ENCODE results near the gene MEIS2.

The MEIS2 gene

GRCh38 chr15:37098468-37099318, 1.7 kb downstream of the MEIS2 start:
- Mint-ChIP-seq H3K27ac (peak overlapping the region; percentile 53), H3K9me3 (peaks cover 7 to 9% of the 10 kb centered on the region in 2 donors), H3K4me3 (peak overlapping the region; percentile 88 to 90), H3K36me3 (peaks cover 3 to 13% of the 10 kb centered on the region in 2 donors), H3K4me1 (peaks cover 34 to 61% of the 10 kb centered on the region in 2 donors), H3K27me3 (peaks cover 80 to 88% of the 10 kb centered on the region in 2 donors)
- ATAC-seq (replicated peaks) (peak; percentile 43 to 45), DNase-seq (no peak)

- no peak for DNase-seq
- H3K9me3 Mint-ChIP-seq, result peaks cover 3 to 7% of the 10 kb centered on the region in 2 donors
- peak overlapping the region in 1 of 2 donors; percentile 85 for H3K4me3 Mint-ChIP-seq
- H3K4me1 Mint-ChIP-seq, result peaks cover 34 to 59% of the 10 kb centered on the region in 2 donors
- no peak for ATAC-seq (replicated peaks)
- peaks cover 2 to 12% of the 10 kb centered on the region in 2 donors for H3K36me3 Mint-ChIP-seq
- H3K27ac Mint-ChIP-seq, result peak overlapping the region; percentile 67
- H3K27me3 Mint-ChIP-seq, result peaks cover 88 to 94% of the 10 kb centered on the region in 2 donors
These were observed 3.0 kb downstream of the MEIS2 start for GRCh38 chr15:37097144-37097919.

GRCh38 chr15:37096558-37097143, 3.7 kb downstream of the MEIS2 start:
- H3K27ac Mint-ChIP-seq, result peak overlapping the region; percentile 67
- peaks cover 0 to 9% of the 10 kb centered on the region in 2 donors for H3K36me3 Mint-ChIP-seq
- H3K4me1 Mint-ChIP-seq, result peaks cover 31 to 52% of the 10 kb centered on the region in 2 donors
- no peak for DNase-seq
- ATAC-seq (replicated peaks), result no peak
- peaks cover 86 to 92% of the 10 kb centered on the region in 2 donors for H3K27me3 Mint-ChIP-seq
- peaks cover 0 to 4% of the 10 kb centered on the region in 2 donors for H3K9me3 Mint-ChIP-seq
- no peak overlapping the region for H3K4me3 Mint-ChIP-seq

DNA sequence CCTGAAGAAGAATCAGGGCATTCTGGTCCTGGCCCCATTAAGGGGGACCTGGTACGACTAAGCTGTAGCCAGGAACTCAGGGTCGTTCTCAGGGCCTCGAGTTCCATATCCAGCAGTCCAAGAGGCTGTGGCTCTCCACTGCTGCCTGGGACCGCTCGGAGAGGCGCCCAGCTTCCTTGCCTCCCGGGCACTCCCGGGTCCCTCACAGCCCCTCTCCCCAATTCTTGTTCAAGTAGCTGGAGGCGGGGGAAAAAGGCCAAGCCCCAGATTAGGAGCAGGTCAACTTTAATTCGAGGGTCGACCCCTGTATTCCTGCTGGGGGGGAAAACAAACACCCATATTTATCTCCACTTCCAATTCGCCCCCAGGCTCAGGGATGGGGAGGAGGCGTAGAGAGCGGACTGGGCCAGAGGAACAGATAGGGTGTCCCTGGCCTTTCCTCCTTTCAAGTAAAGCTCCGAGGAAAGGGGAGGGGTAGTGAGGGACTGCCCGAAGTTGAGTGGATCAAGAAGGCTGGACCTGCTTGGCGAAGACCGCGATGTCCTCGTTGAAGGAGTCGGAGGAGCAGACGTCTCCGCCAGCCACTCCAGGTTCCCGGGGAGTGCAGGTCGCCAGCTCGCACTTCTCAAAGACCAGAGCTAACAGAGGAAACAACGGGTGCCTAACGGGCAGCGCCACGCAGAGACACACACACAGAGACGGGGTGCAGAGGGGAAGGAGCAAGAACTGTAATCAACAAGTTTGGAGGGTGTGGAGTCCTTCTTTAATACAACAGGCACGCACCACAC, 4.4 kb downstream of the MEIS2 start:
- peaks cover 0 to 5% of the 10 kb centered on the region in 2 donors for H3K36me3 Mint-ChIP-seq
- no peak overlapping the region for H3K4me3 Mint-ChIP-seq
- no peak overlapping the region for H3K27ac Mint-ChIP-seq
- ATAC-seq (replicated peaks) (no peak), DNase-seq (no peak)
- peaks cover 82 to 88% of the 10 kb centered on the region in 2 donors for H3K27me3 Mint-ChIP-seq
- H3K4me1 Mint-ChIP-seq, result peaks cover 25 to 45% of the 10 kb centered on the region in 2 donors
- H3K9me3 Mint-ChIP-seq, result peaks cover 0 to 3% of the 10 kb centered on the region in 2 donors

DNA sequence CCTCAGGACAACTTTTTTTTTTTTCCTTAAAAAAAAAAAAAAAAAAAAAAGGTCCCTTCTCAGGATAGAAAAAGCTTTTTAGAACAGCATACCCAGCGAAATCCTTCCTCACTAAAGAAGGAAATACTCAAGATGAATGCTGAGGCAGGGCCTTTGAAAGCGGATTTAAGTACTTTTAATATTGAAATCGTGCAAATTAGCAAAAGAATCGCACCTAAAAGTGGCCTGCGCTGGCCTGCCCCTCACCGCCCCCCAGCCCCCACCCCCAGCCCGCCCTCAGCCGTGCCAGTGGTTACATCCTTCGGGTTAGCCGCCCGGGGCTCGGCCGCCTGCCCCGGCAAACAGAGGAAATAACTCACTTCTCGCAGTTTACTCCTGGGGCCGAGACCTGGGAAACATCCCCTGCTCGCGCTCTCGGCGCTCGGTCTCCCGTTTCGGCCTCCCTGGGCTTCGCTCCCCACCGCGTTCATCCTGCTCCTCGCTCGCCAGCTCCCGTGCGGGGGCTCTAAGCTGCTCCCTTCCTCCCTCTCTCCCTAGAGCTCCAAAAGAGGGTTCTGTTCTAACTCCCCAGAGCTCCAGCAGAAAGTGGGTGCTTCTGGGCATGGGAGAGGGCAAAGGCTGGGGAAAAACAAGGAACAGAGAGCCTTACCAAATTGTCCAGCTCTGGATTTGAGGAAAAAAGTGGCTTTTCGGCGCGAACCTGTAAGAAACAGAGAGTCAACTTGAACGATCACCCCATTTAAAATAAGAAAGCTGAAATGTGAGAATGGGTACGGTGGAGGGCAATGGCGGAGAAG, 5.2 kb downstream of the MEIS2 start:
- DNase-seq (no peak), ATAC-seq (replicated peaks) (no peak)
- Mint-ChIP-seq H3K36me3 (peaks cover 0 to under 1% of the 10 kb centered on the region in 2 donors), H3K9me3 (peaks cover 0 to 3% of the 10 kb centered on the region in 2 donors), H3K27ac (no peak overlapping the region), H3K27me3 (peaks cover 79 to 85% of the 10 kb centered on the region in 2 donors), H3K4me1 (peaks cover 19 to 37% of the 10 kb centered on the region in 2 donors), H3K4me3 (no peak overlapping the region)

GRCh38 chr15:37094333-37094914, 5.9 kb downstream of the MEIS2 start:
- H3K9me3 Mint-ChIP-seq, result peaks cover 0 to 3% of the 10 kb centered on the region in 2 donors

DNA sequence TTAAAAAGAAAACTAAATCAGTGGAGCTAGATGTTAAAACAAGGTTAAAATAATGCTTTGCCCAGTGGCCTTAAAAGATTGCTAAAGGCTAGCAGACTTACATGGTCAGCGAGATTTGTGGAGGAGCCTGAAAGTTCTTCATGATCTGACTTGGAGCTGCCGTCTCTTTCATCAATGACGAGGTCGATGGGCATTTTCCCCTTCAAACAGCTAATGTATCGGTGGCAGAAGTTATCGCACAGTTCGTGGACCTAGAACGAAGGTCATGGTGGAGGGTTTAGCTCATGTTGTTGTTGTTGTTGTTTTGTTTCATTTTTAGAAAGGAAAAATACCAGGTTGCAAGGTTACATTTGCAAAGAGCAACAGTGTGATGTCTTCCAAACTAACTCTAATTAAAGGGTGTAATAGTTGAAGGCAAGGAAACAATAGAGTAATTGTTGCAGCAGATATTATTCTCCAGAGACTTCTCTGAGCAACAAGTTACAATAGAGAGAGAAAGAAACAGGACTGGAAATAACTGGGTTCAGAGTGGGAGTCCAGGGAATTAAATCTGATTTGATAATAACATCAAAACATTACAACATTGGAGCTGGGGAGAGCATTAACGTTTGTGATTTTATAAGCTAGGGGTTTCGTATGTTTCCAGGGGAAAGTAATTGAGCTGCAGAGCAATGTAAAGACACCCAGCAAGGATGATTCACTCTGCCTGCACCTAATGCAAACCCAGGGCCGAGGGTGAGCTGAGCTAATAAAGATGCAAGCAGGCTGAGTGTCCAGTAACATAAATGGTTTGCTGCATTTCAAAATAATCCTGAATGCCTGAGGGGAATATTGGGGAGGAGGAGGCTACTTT, 6.6 kb downstream of the MEIS2 start:
- H3K4me3 Mint-ChIP-seq, result no peak overlapping the region
- H3K36me3 Mint-ChIP-seq, result no peaks in the 10 kb centered on the region
- H3K27ac Mint-ChIP-seq, result no peak overlapping the region
- no peak for DNase-seq
- H3K9me3 Mint-ChIP-seq, result peaks cover 0 to 3% of the 10 kb centered on the region in 2 donors
- H3K4me1 Mint-ChIP-seq, result peaks cover 13 to 25% of the 10 kb centered on the region in 2 donors
- ATAC-seq (replicated peaks), result no peak
- peaks cover 71 to 81% of the 10 kb centered on the region in 2 donors for H3K27me3 Mint-ChIP-seq

More at GRCh38 chr15:37094333-37094914, 5.9 kb downstream of the MEIS2 start:
- no peak for DNase-seq
- no peak for ATAC-seq (replicated peaks)
- H3K36me3 Mint-ChIP-seq, result no peaks in the 10 kb centered on the region
- H3K4me3 Mint-ChIP-seq, result no peak overlapping the region
- no peak overlapping the region for H3K27ac Mint-ChIP-seq
- peaks cover 75 to 83% of the 10 kb centered on the region in 2 donors for H3K27me3 Mint-ChIP-seq
- H3K4me1 Mint-ChIP-seq, result peaks cover 18 to 32% of the 10 kb centered on the region in 2 donors

GRCh38 chr15:37090543-37091175, 9.7 kb downstream of the MEIS2 start:
- Mint-ChIP-seq H3K27me3 (peaks cover 46 to 60% of the 10 kb centered on the region in 2 donors), H3K36me3 (no peaks in the 10 kb centered on the region), H3K9me3 (no peaks in the 10 kb centered on the region), H3K4me1 (peaks cover 0 to 6% of the 10 kb centered on the region in 2 donors), H3K4me3 (no peak overlapping the region), H3K27ac (no peak overlapping the region)
- no peak for DNase-seq
- ATAC-seq (replicated peaks), result no peak

- Mint-ChIP-seq H3K9me3 (no peaks in the 10 kb centered on the region), H3K27me3 (peaks cover 27 to 40% of the 10 kb centered on the region in 2 donors), H3K4me1 (no peaks in the 10 kb centered on the region), H3K36me3 (no peaks in the 10 kb centered on the region), H3K27ac (no peak overlapping the region), H3K4me3 (no peak overlapping the region)
- no peak for DNase-seq
- no peak for ATAC-seq (replicated peaks)
These were observed 11.9 kb downstream of the MEIS2 start for GRCh38 chr15:37088436-37088835.

DNA sequence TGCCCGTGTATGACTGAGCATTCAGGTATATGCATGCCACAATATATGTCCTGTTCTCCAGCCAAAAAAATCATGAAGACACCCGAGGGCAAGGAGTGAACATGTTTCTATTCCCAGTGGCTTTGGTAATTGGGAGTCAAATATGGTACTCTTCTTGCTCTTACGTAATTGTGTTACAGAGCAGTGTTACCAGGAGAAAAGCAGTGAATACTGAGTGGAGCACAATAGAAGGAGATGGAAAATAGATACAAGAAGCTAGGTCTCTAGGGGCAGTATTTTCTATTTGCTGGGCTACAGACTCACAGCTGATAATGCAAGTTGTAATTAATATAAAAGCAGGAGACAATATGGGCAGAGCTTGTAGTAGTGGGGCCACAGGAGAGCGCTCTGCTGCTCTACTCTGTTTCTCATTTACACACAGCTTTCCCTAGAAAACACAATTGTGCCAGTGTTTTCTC, 13.2 kb downstream of the MEIS2 start:
- DNase-seq (no peak), ATAC-seq (replicated peaks) (no peak)
- Mint-ChIP-seq H3K4me3 (no peak overlapping the region), H3K9me3 (no peaks in the 10 kb centered on the region), H3K4me1 (no peaks in the 10 kb centered on the region), H3K27ac (no peak overlapping the region), H3K27me3 (peaks cover 15 to 27% of the 10 kb centered on the region in 2 donors), H3K36me3 (no peaks in the 10 kb centered on the region)

DNA sequence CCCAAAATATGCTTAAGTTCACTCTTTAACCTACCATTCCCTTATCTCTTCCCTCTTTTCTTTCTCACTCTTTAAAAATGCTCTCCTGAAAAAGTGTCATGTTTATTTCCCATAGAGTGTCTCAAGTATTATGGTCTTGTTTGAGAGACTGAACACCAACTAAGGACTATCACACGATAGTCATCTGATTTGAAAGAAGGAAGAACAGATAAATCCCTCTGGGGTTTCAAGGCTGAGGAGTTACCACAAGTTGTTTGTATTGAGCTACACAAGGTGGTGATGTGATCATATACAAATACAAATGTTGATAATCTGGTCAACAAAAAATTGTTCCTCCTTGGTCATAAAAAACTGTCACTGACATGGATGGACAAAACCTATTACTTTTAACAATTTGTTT, 13.8 kb downstream of the MEIS2 start:
- Mint-ChIP-seq H3K9me3 (no peaks in the 10 kb centered on the region), H3K36me3 (no peaks in the 10 kb centered on the region), H3K4me1 (no peaks in the 10 kb centered on the region), H3K4me3 (no peak overlapping the region), H3K27ac (no peak overlapping the region), H3K27me3 (peaks cover 11 to 23% of the 10 kb centered on the region in 2 donors)
- DNase-seq (no peak), ATAC-seq (replicated peaks) (no peak)

DNA sequence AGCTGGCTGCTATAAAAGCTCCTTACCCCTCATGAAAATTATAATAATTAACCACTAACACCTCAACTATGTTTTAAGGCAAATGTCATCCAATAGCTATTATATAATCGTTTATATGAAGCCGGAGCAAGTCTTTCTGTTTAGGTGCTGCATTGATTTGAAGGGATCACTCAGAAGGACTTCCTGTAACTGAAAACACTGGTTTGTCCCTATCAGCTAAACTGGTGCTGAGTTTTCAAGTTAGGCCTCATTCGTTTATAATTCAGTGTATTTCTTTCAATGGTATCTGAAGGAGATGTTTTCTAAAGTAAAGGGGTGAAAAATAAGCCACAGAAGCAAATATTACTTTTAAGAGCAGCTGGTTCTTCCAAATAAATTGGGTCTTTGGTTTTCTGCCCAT, 14.2 kb downstream of the MEIS2 start:
- H3K9me3 Mint-ChIP-seq, result no peaks in the 10 kb centered on the region
- H3K4me1 Mint-ChIP-seq, result no peaks in the 10 kb centered on the region
- peaks cover 11 to 22% of the 10 kb centered on the region in 2 donors for H3K27me3 Mint-ChIP-seq
- H3K36me3 Mint-ChIP-seq, result no peaks in the 10 kb centered on the region
- H3K27ac Mint-ChIP-seq, result no peak overlapping the region
- H3K4me3 Mint-ChIP-seq, result no peak overlapping the region
- no peak for ATAC-seq (replicated peaks)
- DNase-seq, result no peak

Data from stimulated activated naive B cell treated with anti-CD40 and anti-IgM and Interleukin-4, amounts not matched to agents 10 μg/mL and 1 μg/mL and 100 μg/mL, for 72 hours (primary cell).